GM12892 (cell line): ENCODE data around the gene SDK2.
A peak's percentile ranks its signal among the peaks of the same experiment; 100 is the strongest.

ENCODE experiments used
- DNase-seq: peaks from one replicate; pipeline ENCODE4 v3.0.0; 2011; ENCODE audit not compliant: insufficient read length
- FAIRE-seq: peaks from 2 replicates; lab custom pipeline; 2011; peaks lifted over from hg19 to GRCh38; lab: Jason Lieb, UNC
- POLR2A ChIP-seq: IDR thresholded peaks from 2 replicates; pipeline ENCODE4 v1.6.1; 2011; ENCODE audit warnings: low read depth, low read length, control low read depth
- POLR2AphosphoS5 ChIP-seq: IDR thresholded peaks from 2 replicates; pipeline ENCODE4 v1.6.1; 2011; ENCODE audit warnings: low read depth, low read length, control low read depth
- TAF1 ChIP-seq: IDR thresholded peaks from 2 replicates; pipeline ENCODE4 v1.6.1; 2011; ENCODE audit warnings: low read depth, mild to moderate bottlenecking, control low read depth, low read length, borderline replicate concordance

SDK2 gene

GRCh38 chr17:73591296-73592078 is 52.8 kb downstream of the SDK2 start:
- TF ChIP-seq TAF1 (no peak), POLR2AphosphoS5 (no peak), POLR2A (no peak; the same call in 1 of the 2 replicates)
- DNase-seq (peak; percentile 46), FAIRE-seq (peak; percentile 77)

GRCh38 chr17:73589363-73589980 is 54.8 kb downstream of the SDK2 start:
- no peak for FAIRE-seq
- no peak for DNase-seq
- TF ChIP-seq TAF1, result no peak
- TF ChIP-seq POLR2A, result no peak
- no peak for TF ChIP-seq POLR2AphosphoS5

GRCh38 chr17:73588891-73589290 is 55.4 kb downstream of the SDK2 start:
- FAIRE-seq (no peak), DNase-seq (no peak)
- TF ChIP-seq POLR2A (no peak), TAF1 (no peak), POLR2AphosphoS5 (no peak)

GRCh38 chr17:73588301-73588846 is 55.9 kb downstream of the SDK2 start:
- FAIRE-seq, result no peak
- DNase-seq, result no peak
- TF ChIP-seq POLR2A (no peak), POLR2AphosphoS5 (no peak), TAF1 (no peak)

GRCh38 chr17:73586921-73587602 is 57.2 kb downstream of the SDK2 start:
- FAIRE-seq (no peak), DNase-seq (no peak)
- TF ChIP-seq TAF1 (no peak), POLR2AphosphoS5 (no peak), POLR2A (no peak)

GRCh38 chr17:73586275-73586832 is 57.9 kb downstream of the SDK2 start:
- no peak for DNase-seq
- TF ChIP-seq POLR2AphosphoS5, result no peak
- no peak for TF ChIP-seq POLR2A
- no peak for TF ChIP-seq TAF1

GRCh38 chr17:73585583-73585982 is 58.7 kb downstream of the SDK2 start:
- DNase-seq (no peak), FAIRE-seq (no peak)
- TF ChIP-seq POLR2AphosphoS5 (no peak), TAF1 (no peak), POLR2A (no peak)

More at GRCh38 chr17:73586275-73586832, 57.9 kb downstream of the SDK2 start:
- no peak for FAIRE-seq

- TF ChIP-seq POLR2AphosphoS5 (no peak), TAF1 (no peak), POLR2A (no peak)
- DNase-seq (no peak), FAIRE-seq (no peak)
Measured at GRCh38 chr17:73584987-73585386, 59.3 kb downstream of the SDK2 start.

- FAIRE-seq (no peak), DNase-seq (no peak)
- TF ChIP-seq POLR2AphosphoS5 (no peak), POLR2A (no peak), TAF1 (no peak)
Measured at GRCh38 chr17:73584049-73584448, 60.2 kb downstream of the SDK2 start.

GRCh38 chr17:73582821-73583220 is 61.4 kb downstream of the SDK2 start:
- no peak for FAIRE-seq
- TF ChIP-seq POLR2A (no peak), POLR2AphosphoS5 (no peak), TAF1 (no peak)
- no peak for DNase-seq

GRCh38 chr17:73582359-73582758 is 61.9 kb downstream of the SDK2 start:
- FAIRE-seq (no peak), DNase-seq (no peak)
- no peak for TF ChIP-seq TAF1
